GM18519 (cell line): ENCODE results near the gene TMEM30B.
A peak's percentile ranks its signal among the peaks of the same experiment; 100 is the strongest.

ENCODE experiments used
- ATAC-seq: cut with Tn5 transposase; IDR thresholded peaks from one replicate; pipeline ENCODE4 v1.9.1; 2021; ENCODE audit warnings: mild to moderate bottlenecking, moderate library complexity; ENCODE audit not compliant: unreplicated experiment, low FRiP score

Gene TMEM30B

DNA sequence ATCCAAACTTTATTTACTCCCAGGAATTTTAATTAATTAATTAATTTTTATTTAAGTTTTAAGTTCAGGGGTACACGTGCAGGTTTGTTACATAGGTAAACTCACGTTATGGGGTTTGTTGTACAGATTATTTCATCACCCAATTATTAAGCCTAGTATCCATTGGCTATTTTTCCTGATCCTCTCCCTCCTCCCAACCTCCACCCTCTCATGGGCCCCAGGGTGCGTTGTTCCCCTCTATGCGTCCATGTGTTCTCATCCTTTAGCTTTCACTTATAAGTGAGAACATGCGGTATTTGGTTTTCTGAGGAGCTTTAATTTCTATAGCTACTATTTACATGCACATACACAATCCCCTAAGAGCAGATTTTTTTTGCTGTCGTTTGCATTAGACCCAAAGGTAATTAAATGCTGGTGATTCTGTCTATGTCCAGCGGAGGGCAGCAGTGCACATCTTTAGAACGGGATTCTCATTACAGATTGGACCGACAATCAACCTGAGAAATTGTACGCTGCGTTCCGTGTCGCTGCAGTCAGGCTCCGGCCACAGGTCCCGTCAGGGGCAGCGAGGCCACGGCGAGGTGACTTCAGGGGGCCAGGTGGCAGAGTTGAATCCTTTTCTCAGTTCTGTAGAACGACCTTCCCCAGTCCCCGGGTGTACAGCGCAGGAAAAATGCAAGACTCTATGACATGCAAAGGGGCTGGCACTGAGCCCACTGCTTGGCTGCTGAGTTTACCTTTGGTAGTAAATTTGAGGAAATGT, 11.6 kb downstream of the TMEM30B start:
- no peak for ATAC-seq

DNA sequence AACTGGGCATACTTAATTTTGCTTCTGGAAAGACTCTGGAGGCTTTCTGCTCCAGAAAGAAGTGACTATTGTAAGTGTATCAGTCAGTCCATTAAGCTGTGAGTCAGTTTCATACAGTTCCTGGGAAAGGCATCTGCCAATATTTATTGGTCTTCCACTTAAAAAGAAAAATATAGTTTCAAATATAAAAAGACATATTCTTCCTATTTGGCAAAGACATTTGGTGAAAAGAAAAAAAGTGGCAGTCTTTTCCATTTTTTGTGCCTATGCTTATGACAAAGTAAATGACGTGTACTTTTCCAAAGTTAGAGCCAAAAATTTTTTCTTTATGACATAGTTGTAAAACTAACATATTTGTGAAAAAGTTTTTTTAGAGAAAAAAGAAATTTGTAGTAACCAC, 12.3 kb downstream of the TMEM30B start:
- ATAC-seq = no peak

DNA sequence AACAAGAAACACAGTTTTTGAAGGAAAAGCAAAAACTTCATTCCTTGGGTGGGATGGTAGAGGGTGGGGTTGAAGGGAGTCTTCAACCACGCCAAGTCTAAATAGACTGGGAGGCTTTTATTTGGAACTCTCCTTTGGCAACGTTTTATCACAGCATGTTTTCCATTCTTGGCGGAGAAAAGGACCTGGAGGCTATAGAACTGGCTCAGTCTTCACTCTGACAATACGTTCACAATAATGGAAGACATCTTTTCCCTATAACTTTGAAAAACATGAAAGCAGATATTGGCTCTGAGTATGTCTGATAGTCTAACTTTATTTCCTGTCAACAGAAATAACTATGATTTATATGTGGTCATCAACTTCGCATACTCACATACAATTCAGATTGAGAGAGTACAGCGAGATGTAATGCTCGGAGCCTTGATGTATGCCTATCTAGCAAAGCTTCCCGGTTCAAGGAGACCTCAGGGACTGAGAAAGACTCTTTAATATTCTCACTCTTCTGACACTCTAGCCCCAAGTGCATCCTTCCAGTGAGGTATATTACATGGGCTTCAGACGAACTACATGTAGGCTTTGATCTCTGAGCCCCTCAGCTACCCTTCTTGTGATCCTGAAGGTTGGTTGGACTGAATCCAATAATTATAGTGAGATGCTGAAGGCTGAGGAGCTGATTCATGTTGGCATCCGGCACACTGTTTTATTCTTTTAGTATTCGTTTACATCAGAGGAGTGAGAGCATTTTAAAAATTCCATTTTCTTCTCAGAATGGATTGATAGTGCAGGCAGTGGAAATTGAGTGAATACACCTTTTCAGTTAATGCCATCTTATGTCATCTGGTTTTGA, 14.0 kb downstream of the TMEM30B start:
- no peak for ATAC-seq

DNA sequence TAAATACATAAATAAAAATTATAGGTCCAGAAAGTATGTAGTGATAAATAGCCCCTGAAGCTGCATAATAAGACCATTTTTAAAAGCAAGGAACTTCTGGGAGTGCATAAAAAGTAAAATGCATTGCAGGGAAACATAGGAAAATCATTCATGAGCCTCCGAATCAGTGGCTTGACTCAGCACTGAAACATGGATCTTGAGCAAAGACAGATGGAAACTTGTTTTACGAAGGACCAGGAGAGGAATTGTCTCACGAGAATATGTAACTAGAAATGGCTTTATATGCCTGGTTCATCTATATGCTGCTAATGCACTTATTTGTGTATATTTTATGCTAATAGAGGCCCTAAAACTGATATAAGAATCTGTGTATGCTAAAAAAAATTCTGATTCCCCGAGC, 14.7 kb downstream of the TMEM30B start:
- no peak for ATAC-seq

DNA sequence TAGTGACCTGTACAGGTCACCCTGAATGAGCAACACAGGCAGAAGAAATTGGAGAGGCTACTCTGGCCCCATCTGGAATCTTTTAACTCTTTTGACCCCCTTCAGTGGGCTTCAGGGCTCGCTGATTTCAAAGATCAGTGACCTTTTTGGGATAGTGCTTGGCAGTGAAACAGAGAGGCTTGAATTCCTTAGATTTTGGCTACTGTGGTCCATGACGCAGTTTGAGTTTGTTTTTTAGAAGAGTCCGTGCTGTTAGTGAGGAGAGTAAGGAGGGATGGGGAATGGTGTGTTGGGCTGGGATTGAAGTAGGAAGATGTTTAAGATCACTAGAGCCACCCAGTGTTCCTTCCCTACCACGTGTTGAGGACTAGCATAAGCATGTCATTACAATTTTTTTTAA, 16.5 kb downstream of the TMEM30B start:
- ATAC-seq = no peak

DNA sequence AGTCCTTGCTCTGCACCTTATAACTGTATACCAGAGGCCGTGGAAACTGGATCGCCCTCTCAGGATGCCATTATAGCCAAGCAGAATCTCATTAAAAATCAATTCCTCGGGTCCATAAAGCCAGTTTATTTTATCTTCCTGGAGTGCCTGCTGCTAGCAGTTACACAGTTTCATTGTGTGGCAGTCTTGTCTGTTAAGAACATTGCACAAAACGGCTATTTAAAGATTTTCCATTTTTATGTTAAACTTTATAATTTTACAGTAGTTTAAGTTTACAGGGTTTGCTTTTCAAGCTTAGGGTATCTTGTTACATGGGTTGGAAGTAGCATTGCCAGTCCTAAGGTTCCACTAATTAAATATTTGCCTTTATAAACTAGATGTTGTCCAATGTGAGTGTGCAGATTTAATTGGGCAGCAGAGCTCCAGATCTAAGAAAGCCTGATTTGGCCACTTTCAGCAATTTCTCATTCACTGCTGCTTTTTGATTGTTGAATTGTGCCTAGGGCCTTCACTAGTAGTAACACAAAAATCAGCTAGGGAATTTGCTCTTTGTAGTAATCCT, 17.0 kb downstream of the TMEM30B start:
- no peak for ATAC-seq

DNA sequence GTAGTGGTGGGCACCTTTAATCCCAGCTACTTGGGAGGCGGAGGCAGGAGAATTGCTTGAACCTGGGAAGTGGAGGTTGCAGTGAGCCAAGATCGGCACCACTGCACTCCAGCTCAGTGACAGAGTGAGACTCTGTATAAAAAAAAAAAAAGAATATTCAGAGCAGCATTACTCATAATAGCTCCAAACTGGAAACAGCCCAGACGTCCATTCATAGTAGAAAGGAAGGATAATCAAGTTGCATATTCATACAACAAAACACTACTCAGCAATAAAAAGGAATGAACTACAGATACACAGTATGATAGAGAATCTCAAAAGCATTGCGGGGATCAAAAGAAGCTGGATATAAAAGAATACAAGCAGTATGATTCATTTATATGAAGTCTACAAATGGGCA, 19.1 kb downstream of the TMEM30B start:
- ATAC-seq = no peak

DNA sequence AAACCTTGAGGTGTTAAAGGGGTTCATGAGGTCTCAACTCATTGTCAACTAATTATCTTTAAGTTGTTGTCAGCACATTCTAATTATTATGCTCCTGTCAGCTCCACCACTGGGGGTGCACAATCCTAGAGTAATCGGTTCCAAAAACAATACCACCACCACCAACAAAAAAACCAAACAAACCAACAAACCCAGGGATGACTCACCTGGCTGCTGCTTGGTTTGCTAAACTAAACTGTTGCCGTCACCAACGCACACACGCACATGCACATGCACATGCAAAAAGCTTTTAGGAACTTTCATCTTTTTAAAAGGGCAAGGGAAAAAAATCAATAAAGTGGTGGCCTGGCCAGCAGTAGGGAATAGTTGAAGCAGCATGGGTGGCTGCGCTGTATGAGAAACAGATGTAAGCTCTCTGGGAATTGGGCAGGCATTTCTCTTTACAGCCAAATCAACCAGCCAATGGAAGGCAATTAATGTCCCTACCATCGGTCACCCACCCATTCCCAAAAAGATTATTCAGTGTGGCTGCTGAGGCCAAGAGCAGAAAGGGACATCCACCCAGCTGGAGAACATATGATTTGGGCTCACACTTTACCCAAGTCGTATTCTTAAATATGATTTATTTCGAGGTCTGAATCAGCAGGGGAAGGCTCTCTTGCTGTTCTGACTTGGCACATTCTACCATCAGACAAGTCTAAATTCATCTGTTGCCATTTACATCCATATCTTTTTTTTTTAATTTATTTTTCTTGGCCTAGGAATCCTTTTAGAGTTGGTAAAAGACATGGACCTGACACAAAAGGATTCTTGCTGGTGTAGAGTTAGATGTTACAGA, 20.0 kb downstream of the TMEM30B start:
- ATAC-seq = no peak

DNA sequence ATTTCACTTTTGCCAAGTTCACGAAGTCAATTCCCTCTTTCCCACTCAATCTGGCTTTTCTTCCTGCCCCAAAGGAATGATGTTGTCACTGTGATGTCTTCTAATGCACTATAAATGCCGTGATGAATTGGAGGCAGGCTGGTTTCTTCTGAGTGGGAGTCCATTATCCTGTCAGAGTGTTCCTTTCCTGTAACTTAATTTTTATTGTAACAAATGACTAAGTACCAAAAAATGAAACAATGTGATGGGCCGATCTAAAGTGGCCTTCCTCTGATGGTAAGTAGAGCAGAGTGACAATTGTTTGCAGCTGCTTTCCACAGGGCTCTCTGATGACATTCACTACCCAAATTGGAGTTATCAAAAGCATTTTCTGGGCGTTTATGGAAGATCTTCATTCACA, 22.2 kb downstream of the TMEM30B start:
- ATAC-seq = no peak

DNA sequence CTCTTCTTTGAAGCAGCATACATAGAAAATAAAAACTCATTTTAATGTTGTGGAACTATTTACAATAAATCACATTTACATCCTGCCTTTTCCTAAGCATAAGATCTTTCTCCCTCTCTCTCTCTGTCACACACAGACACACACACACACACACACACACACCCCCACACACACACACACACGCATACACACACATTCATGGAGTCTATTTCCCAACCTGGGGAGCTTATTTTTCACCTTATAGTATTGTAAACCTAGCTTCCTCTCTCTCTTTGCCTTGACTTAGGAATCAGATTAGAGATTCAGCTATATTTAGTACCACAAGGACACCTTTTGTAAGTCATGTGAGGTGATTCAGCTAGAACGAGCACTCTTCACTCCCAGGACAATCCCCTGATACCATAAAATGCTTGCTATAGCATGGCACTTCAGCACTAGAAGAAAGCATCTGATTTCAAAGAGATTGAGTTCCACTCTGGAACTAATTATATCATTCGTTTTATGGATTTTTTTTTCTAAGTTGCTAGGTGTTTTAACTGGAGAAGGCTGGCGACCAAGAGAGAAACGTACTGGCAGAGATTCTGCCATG, 23.6 kb downstream of the TMEM30B start:
- ATAC-seq = no peak

DNA sequence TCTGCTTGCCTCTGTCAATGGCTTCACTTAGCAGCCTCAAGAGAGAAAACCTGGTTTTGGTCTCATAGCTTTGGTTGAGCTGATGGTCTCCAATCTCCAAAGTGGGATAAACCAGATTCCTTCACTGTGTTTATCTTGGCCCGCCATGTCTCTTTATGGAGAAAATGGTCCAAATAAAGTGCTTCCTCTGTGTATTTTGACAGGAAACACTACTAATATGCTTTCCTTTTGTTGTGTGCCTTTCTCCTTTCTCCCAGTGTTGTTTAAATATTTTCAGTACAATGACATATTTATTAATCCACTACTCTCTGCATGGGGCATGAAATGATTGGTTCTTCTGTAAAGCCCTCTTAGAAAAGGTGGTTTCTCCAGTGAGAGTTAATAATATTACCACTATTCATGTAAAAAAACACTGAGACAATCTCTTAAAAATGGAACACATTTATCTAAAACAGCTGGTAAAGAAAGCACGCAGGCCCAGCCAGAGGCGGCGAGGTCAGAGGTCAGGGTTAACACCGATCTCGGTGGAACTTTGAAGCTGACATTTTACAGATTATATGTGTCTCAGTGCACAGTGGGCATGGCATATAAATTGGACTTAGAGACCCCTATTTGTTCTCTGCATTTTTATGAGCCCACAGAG, 24.2 kb downstream of the TMEM30B start:
- no peak for ATAC-seq

DNA sequence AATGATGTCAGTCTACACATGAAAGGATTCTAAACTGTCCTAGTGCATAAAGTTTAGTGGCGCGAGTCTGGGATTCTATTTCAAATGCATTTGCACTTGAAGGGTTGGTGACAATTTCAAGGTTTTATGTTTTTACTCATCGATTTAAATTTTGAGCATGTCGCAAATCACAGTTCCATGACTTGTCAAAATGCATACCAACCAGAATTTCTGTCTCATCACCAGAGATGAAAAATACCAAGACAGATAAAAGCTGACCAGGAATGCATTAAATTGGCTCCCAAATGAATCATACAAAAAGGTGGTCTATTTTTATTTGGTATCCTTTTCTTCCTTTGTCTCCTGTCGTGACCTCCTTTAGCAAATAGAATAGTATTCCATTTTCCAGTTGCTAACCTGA, 25.2 kb downstream of the TMEM30B start:
- ATAC-seq = no peak

DNA sequence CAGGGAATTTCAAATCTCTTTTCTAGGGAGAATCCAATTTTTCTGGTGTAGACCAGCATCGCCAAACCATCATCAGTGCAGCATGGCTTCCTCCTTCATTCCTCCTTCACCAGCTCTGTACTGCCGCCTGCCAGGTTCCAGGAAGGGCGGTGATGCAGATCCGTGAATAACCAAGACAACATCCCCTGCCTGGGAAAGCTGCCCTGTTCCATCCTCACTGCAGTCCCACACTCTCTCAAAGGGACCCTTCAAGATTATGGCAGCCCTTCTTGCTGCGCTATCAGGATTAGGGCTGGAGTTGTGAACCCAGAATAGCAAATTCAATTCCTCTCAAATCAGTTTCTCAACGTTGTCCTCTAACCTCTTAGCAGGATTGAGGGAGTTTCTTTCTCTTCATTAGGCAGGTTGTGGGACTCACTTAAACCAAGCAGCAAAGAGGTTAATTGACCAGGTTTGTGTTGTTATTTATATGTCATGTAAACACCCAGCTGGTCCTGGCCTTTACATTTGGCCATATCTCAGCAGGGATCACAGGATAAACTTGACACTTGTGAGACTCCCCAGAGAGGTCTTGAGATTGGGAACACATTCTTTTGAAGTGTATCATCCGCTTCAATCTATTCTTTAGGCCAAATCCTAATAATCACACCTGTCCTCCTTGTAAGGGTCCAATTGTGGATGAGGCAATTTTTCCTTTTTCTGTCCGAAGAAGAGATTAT, 26.2 kb downstream of the TMEM30B start:
- no peak for ATAC-seq

DNA sequence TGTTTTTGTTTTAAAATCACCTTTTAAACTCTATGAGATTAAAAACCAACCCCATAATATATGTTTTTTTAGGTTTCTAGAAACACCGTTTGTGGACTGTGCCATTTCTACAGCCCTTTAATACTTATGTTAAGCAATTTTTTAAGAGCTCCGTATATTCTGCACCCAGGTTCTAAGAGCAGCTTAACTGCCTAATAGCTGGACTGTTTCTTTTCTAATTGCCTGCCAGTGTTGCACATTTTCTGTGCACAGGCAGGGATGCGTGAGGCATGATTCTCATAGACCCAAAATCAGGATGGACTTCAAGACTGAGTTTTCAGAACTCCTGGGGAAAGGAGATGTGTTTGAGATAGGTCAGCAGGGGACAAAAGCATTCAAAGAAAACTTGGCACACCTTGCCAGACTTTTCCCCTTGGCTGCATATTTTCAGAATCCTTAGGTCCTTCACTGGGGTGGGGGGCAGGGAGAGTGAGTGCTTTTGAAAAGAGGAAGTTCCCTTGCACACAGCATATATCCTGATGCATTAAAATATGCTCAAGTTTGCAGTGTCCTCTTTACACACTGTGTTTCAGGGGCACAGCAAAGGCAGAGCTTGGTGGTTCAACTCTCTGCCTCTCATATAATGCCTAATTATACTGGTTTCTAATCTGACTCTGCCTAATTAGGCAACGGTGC, 27.9 kb downstream of the TMEM30B start:
- ATAC-seq = no peak

DNA sequence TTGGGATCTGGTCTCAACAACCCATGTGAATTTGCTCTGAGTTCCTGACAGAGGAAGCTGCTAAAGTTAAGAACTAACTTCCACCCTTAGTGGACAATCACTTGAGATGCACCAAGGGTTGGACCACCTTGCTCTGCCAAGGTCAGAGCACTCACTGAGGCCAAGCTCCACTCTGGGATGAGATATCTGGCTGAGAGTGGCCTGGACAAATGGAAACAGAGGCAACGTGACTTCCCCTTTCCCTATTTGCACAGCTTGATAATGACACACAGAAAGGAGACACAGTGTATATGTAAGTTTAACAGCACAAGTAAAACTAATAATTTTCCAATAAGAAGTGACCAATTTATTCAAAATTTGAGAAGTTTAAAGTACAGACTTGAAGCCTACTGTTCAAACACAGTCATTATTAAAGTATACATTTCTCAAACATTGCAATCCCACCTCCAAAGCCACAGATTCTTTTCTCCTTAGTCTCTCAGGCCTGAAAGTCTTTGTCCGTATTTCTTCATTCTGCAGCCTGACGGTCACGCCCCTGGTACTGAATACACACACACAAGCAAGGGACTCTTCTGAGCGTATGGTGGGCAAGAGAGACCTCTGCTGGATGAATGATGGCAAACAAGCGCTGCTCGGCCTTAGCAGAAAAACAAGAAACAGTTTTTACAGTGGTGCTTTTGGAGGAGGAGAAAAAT, 28.6 kb downstream of the TMEM30B start:
- peak; percentile 88 for ATAC-seq

DNA sequence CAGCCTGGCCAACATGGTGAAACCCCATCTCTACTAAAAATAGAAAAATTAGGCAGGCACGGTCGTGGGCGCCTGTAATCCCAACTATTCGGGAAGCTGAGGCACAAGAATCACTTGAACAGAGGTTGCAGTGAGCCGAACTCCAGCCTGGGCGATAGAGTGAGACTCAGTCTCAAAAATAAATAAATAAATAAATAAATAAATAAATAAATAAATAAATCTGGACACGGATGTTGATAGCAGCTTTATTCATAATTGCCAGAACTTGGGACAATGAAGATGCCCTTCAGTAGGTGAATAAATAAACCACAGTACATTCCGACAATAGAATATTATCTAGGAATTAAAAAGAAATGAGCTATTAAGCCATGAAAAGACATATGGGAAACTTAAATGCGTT, 31.1 kb downstream of the TMEM30B start:
- no peak for ATAC-seq

DNA sequence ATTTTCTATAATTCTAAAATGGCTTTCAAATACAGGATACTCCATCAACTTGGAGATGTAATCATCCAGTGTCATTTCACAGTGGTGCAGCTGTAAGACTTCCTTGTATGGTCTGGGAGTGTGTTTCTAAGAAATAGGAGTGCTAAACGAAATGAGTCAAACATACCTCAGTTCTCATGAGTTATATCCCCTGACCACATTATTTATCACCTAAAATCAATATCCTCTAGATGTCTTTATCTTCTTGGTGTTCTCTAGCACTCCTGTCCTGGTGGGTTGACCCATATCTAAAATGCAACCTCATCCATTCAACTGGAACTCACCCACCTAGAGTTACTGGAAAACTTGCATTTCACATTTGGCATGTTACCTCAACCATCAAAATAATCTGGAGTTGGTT, 33.2 kb downstream of the TMEM30B start:
- ATAC-seq = no peak

DNA sequence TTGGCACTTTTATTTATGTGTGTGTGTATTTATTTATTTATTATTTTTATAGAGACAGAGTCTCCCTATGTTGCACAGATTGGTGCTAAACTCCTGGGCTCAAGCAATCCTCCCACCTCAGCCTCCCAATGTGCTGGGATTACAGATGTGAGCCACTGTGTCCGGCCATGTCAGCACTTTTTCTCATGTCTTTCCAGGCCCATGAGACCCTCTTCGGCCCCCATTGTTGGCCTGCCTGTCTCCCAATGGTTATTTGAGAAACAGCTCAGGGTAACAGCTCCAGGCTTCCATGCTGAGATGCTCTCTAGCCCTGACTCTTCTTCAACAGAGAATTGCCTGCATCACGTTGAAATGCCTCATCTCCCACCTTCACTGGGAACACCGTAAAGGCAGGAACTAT, 34.4 kb downstream of the TMEM30B start:
- ATAC-seq = no peak
